T-cell (primary cell): ENCODE results near the gene ALLC. TPM values are rescaled to one million over a fixed set of nuclear protein-coding genes. Genes with fewer than 3 reads are reported as not detected.

ENCODE experiments used
- ATAC-seq, 4 experiments: fragments of 200-7000 bp in 3 of 4; fragments of 150-1000 bp in 1 of 4; cut with Tn5 transposase; replicated peaks in 1 of 4; 1 replicate in 3 of 4; 2 replicates in 1 of 4; pipeline ENCODE4 v1.10.0; 2021; ENCODE audit warnings: moderate library complexity in 3 of 4, mild to moderate bottlenecking in 2 of 4, moderate number of reproducible peaks in 1 of 4
- CTCF ChIA-PET, 2 donors: fragments of 300-600 bp; sonication (Branson Sonifier 250); formaldehyde crosslinking; loops; one replicate each; lab custom pipeline; 2022; ENCODE audit warnings: antibody characterized with exemption in 2 of 2; lab: Charles Lee
- POLR2A ChIA-PET, 2 donors: fragments of 300-600 bp; sonication (Branson Sonifier 250); formaldehyde crosslinking; loops; one replicate each; lab custom pipeline; 2022; ENCODE audit warnings: antibody characterized with exemption in 2 of 2; lab: Charles Lee
- DNase-seq, 35 experiments: peaks; one replicate each; pipeline versions ENCODE4 v3.0.0 to v3.0.0-alpha.2; 2013 to 2023
- H3K27ac ChIP-seq: one replicate; pipeline ENCODE4 v1.5.1; 2013; ENCODE audit warnings: low read length
- H3K27me3 ChIP-seq, 2 experiments: replicated peaks in 1 of 2; 1 replicate in 1 of 2; 2 replicates in 1 of 2; pipeline versions ENCODE4 v1.6.1 to v1.7.0; 2013; ENCODE audit warnings: low read length in 1 of 2, mixed read lengths in 1 of 2; ENCODE audit not compliant: control insufficient read depth in 2 of 2, insufficient read depth in 2 of 2; ENCODE audit errors: extremely low read depth in 1 of 2
- H3K36me3 ChIP-seq, 2 donors: 1 replicate in 1 of 2; 2 replicates in 1 of 2; pipeline versions ENCODE4 v1.6.1 to v1.7.0; 2013; ENCODE audit warnings: low read length in 1 of 2; ENCODE audit not compliant: control insufficient read depth in 2 of 2, insufficient read depth in 1 of 2; ENCODE audit errors: extremely low read depth in 1 of 2
- H3K4me1 ChIP-seq, 2 experiments: 1 replicate in 1 of 2; 2 replicates in 1 of 2; pipeline versions ENCODE4 v1.6.1 to v1.7.0; 2013; ENCODE audit warnings: low read length in 2 of 2, mixed read lengths in 1 of 2; ENCODE audit not compliant: insufficient read depth in 2 of 2, control insufficient read depth in 1 of 2; ENCODE audit errors: extremely low read depth in 1 of 2
- H3K4me3 ChIP-seq, 2 donors: 1 replicate in 1 of 2; 2 replicates in 1 of 2; pipeline versions ENCODE4 v1.5.1 to v1.7.0; 2013; ENCODE audit warnings: mild to moderate bottlenecking in 2 of 2, low read length in 1 of 2, moderate library complexity in 1 of 2; ENCODE audit not compliant: control insufficient read depth in 1 of 2; ENCODE audit errors: extremely low read depth in 1 of 2
- H3K9me3 ChIP-seq: 2 replicates; pipeline ENCODE4 v1.7.0; 2013
- H3K27ac Mint-ChIP-seq, 2 donors: one replicate each; pipeline ENCODE4 v1.8.0; 2020 to 2021; ENCODE audit warnings: mild to moderate bottlenecking in 2 of 2, mixed read lengths in 2 of 2
- H3K27me3 Mint-ChIP-seq, 2 donors: one replicate each; pipeline ENCODE4 v1.8.0; 2021 to 2022; ENCODE audit warnings: mixed read lengths in 2 of 2
- H3K36me3 Mint-ChIP-seq: one replicate; pipeline ENCODE4 v1.8.0; 2021; ENCODE audit warnings: mixed read lengths
- H3K4me1 Mint-ChIP-seq, 3 donors: one replicate each; pipeline ENCODE4 v1.8.0; 2020 to 2022; ENCODE audit warnings: mixed read lengths in 3 of 3, mild to moderate bottlenecking in 1 of 3
- H3K4me3 Mint-ChIP-seq, 3 donors: one replicate each; pipeline ENCODE4 v1.8.0; 2020 to 2022; ENCODE audit warnings: mild to moderate bottlenecking in 3 of 3, mixed read lengths in 3 of 3, moderate library complexity in 3 of 3
- H3K9me3 Mint-ChIP-seq, 3 donors: one replicate each; pipeline ENCODE4 v1.8.0; 2020 to 2022; ENCODE audit warnings: mixed read lengths in 3 of 3
- WGBS: methylation state at CpG from one replicate; pipeline ENCODE4 v1.1.5; 2013; ENCODE audit warnings: missing lambda C conversion rate; ENCODE audit not compliant: insufficient coverage; 5-methylcytosine and 5-hydroxymethylcytosine counted together
- total RNA-seq, 35 experiments: library from RNA in 6 of 35; stranded (reverse) in 6 of 35; fragments of 120-200 nt in 1 of 35; gene quantifications; one replicate each; pipeline versions ENCODE4 v1.2.1 to v1.2.4 and lab custom pipeline; 2013 to 2026

The ALLC gene
- total RNA-seq, 5 donors from 2014 or later (not counting 1 experiment from before 2014, with no cell fraction given) = not detected

DNA sequence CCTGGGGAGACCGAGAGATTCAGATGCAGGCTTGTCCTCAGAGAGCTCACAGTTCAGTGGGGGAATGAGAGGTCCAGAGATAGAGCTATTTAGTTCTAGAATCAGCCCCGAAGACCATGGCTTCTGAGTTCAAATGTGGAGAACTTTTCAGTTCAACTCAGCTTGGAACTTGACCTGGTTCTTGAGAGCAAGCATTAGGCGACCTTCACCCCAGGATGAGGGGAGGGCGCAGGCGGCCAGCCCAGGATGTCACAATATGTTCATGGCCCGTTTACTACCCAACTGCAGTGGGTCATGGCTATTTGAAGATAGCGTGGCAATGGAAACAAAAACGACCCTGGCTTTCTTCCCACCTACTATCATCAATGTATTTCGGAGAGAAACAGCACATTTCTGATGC, 79.1 kb downstream of the ALLC start:
- ChIA-PET POLR2A (no interaction called here), CTCF (no interaction called here)
- no peak overlapping the region for H3K4me3 ChIP-seq
- no peaks in the 10 kb centered on the region for H3K4me1 Mint-ChIP-seq
- H3K36me3 Mint-ChIP-seq = no peaks in the 10 kb centered on the region
- peaks cover 11 to 25% of the 10 kb centered on the region in 2 donors for H3K27me3 Mint-ChIP-seq
- H3K4me3 Mint-ChIP-seq = no peak overlapping the region
- H3K36me3 ChIP-seq = no peaks in the 10 kb centered on the region
- peaks cover 0 to 8% of the 10 kb centered on the region in 2 experiments for H3K27me3 ChIP-seq
- no peak overlapping the region for H3K27ac ChIP-seq
- H3K4me1 ChIP-seq = no peaks in the 10 kb centered on the region
- H3K9me3 ChIP-seq = no peaks in the 10 kb centered on the region
- ATAC-seq = no peak
- no peaks in the 10 kb centered on the region for H3K9me3 Mint-ChIP-seq
- 47% methylated on average over 2 of the region's 9 CpGs for WGBS
- H3K27ac Mint-ChIP-seq = no peak overlapping the region
- DNase-seq = no peak

GRCh38 chr2:3738454-3738853, 80.5 kb downstream of the ALLC start:
- H3K9me3 ChIP-seq = no peaks in the 10 kb centered on the region

GRCh38 chr2:3739313-3739712, 81.3 kb downstream of the ALLC start:
- Mint-ChIP-seq H3K4me3 (no peak overlapping the region), H3K36me3 (no peaks in the 10 kb centered on the region), H3K27me3 (peaks cover 16 to 21% of the 10 kb centered on the region in 2 donors), H3K9me3 (no peaks in the 10 kb centered on the region), H3K27ac (no peak overlapping the region), H3K4me1 (no peaks in the 10 kb centered on the region)
- DNase-seq (no peak), ATAC-seq (no peak)
- Histone ChIP-seq H3K36me3 (no peaks in the 10 kb centered on the region), H3K9me3 (no peaks in the 10 kb centered on the region), H3K27ac (no peak overlapping the region), H3K4me3 (no peak overlapping the region), H3K27me3 (peaks cover 0 to 14% of the 10 kb centered on the region in 2 experiments), H3K4me1 (no peaks in the 10 kb centered on the region)
- ChIA-PET POLR2A (no interaction called here), CTCF (no interaction called here)
- WGBS = 90% methylated on average over 16 of the region's 19 CpGs

More at GRCh38 chr2:3738454-3738853, 80.5 kb downstream of the ALLC start:
- Histone ChIP-seq H3K4me1 (no peaks in the 10 kb centered on the region), H3K27ac (no peak overlapping the region), H3K36me3 (no peaks in the 10 kb centered on the region), H3K4me3 (no peak overlapping the region), H3K27me3 (peaks cover 0 to 7% of the 10 kb centered on the region in 2 experiments)
- no peak for ATAC-seq
- Mint-ChIP-seq H3K4me3 (no peak overlapping the region), H3K27ac (no peak overlapping the region), H3K9me3 (no peaks in the 10 kb centered on the region), H3K27me3 (peaks cover 16 to 24% of the 10 kb centered on the region in 2 donors), H3K4me1 (no peaks in the 10 kb centered on the region), H3K36me3 (no peaks in the 10 kb centered on the region)
- POLR2A ChIA-PET = no interaction called here
- CTCF ChIA-PET = interaction anchor here in 1 of 2 donors (1.0 kb wide), 1 partner anchor 9 kb away, joined by 4 read pairs; no protein-coding TSS in a partner anchor
- no CpG with 5 or more reads among the region's 3 CpGs for WGBS
- DNase-seq = no peak

- Mint-ChIP-seq H3K27ac (no peak overlapping the region), H3K4me3 (no peak overlapping the region), H3K4me1 (no peaks in the 10 kb centered on the region), H3K36me3 (no peaks in the 10 kb centered on the region), H3K9me3 (no peaks in the 10 kb centered on the region), H3K27me3 (peaks cover 11 to 12% of the 10 kb centered on the region in 2 donors)
- ATAC-seq = no peak
- H3K4me3 ChIP-seq = no peak overlapping the region
- no CpG with 5 or more reads among the region's 8 CpGs for WGBS
- DNase-seq = no peak
- ChIA-PET POLR2A (no interaction called here), CTCF (no interaction called here)
- peaks cover 0 to 8% of the 10 kb centered on the region in 2 experiments for H3K27me3 ChIP-seq
- H3K36me3 ChIP-seq = no peaks in the 10 kb centered on the region
- H3K9me3 ChIP-seq = no peaks in the 10 kb centered on the region
- H3K4me1 ChIP-seq = no peaks in the 10 kb centered on the region
- H3K27ac ChIP-seq = no peak overlapping the region
These were observed 83.4 kb downstream of the ALLC start for GRCh38 chr2:3741396-3741795.

- no peak overlapping the region for H3K27ac Mint-ChIP-seq
- Histone ChIP-seq H3K4me1 (no peaks in the 10 kb centered on the region), H3K9me3 (no peaks in the 10 kb centered on the region), H3K4me3 (no peak overlapping the region), H3K27me3 (peaks cover 0 to 7% of the 10 kb centered on the region in 2 experiments), H3K27ac (no peak overlapping the region), H3K36me3 (no peaks in the 10 kb centered on the region)
- DNase-seq = no peak
- no peaks in the 10 kb centered on the region for H3K9me3 Mint-ChIP-seq
- ChIA-PET POLR2A (no interaction called here), CTCF (no interaction called here)
- H3K27me3 Mint-ChIP-seq = peaks cover 11 to 12% of the 10 kb centered on the region in 2 donors
- 94% methylated on average over 3 of the region's 13 CpGs for WGBS
- no peak for ATAC-seq
- no peaks in the 10 kb centered on the region for H3K4me1 Mint-ChIP-seq
- no peaks in the 10 kb centered on the region for H3K36me3 Mint-ChIP-seq
- no peak overlapping the region for H3K4me3 Mint-ChIP-seq
These were observed 84.0 kb downstream of the ALLC start for GRCh38 chr2:3741867-3742602.

GRCh38 chr2:3742743-3743508, 84.9 kb downstream of the ALLC start:
- 78% methylated on average over 3 of the region's 5 CpGs for WGBS
- POLR2A ChIA-PET = no interaction called here
- Histone ChIP-seq H3K27ac (no peak overlapping the region), H3K27me3 (peaks cover 0 to 7% of the 10 kb centered on the region in 2 experiments), H3K9me3 (no peaks in the 10 kb centered on the region), H3K36me3 (no peaks in the 10 kb centered on the region), H3K4me1 (no peaks in the 10 kb centered on the region), H3K4me3 (no peak overlapping the region)
- H3K36me3 Mint-ChIP-seq = no peaks in the 10 kb centered on the region
- DNase-seq (no peak), ATAC-seq (no peak)
- CTCF ChIA-PET = no interaction called here
- no peaks in the 10 kb centered on the region for H3K9me3 Mint-ChIP-seq
- H3K27ac Mint-ChIP-seq = no peak overlapping the region
- H3K27me3 Mint-ChIP-seq = peaks cover 11 to 16% of the 10 kb centered on the region in 2 donors
- no peaks in the 10 kb centered on the region for H3K4me1 Mint-ChIP-seq
- H3K4me3 Mint-ChIP-seq = no peak overlapping the region
